Mammary epithelial cell (primary cell): ENCODE measurements around the gene YBX1.

ENCODE experiments used
- EZH2 ChIP-seq: IDR thresholded peaks from 2 replicates; pipeline ENCODE4 v1.6.1; 2012; ENCODE audit warnings: low read length, inconsistent platforms, borderline replicate concordance
- TF ChIP-seq, protein P1 (sequence below), 2 donors: IDR thresholded peaks in 1 of 2; conservative IDR thresholded peaks in 1 of 2; 2 replicates each; pipeline ENCODE4 v1.5.1; 2011 to 2012; ENCODE audit warnings: inconsistent platforms in 2 of 2, low read length in 2 of 2, mild to moderate bottlenecking in 2 of 2, control low read depth in 1 of 2, low read depth in 1 of 2; ENCODE audit not compliant: insufficient read depth in 1 of 2; ENCODE audit errors: extremely low read depth in 1 of 2

DNA sequence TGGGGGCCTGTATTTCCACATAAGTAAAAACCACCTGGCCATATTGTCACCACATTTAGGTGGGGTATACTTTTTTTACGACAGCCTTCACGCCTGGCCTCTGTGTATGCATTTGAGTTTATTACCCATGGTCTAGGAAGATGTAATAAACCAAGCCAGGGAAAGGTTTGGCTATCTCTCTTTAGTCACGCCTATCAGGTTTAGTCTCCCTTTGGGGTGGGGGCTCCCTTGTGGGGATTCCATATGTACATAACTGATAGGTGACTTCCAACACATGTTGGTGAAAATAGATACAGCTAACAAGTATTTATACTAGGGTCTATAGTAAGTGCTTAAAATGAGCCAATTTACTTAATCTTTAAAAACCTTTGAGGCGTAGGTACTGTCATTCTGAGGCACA lies 4.2 kb downstream of the YBX1 start:
- TF ChIP-seq, protein P1, sequence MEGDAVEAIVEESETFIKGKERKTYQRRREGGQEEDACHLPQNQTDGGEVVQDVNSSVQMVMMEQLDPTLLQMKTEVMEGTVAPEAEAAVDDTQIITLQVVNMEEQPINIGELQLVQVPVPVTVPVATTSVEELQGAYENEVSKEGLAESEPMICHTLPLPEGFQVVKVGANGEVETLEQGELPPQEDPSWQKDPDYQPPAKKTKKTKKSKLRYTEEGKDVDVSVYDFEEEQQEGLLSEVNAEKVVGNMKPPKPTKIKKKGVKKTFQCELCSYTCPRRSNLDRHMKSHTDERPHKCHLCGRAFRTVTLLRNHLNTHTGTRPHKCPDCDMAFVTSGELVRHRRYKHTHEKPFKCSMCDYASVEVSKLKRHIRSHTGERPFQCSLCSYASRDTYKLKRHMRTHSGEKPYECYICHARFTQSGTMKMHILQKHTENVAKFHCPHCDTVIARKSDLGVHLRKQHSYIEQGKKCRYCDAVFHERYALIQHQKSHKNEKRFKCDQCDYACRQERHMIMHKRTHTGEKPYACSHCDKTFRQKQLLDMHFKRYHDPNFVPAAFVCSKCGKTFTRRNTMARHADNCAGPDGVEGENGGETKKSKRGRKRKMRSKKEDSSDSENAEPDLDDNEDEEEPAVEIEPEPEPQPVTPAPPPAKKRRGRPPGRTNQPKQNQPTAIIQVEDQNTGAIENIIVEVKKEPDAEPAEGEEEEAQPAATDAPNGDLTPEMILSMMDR (conservative IDR thresholded peaks at IDR 0.05 in 1 of 2, IDR thresholded peaks at IDR 0.05 in 1 of 2; ENCODE audit: extremely low read depth in 1 of 2, insufficient read depth in 1 of 2, low read depth in 1 of 2, low read length in 2 of 2): no peak
- no peak for TF ChIP-seq EZH2
